ENCODE results near the gene CFAP100. TPM values are rescaled to one million over a fixed set of nuclear protein-coding genes. Genes with fewer than 3 reads are reported as not detected.

CFAP100 gene
- total RNA-seq, 1 donor from 2014 or later = not detected

DNA sequence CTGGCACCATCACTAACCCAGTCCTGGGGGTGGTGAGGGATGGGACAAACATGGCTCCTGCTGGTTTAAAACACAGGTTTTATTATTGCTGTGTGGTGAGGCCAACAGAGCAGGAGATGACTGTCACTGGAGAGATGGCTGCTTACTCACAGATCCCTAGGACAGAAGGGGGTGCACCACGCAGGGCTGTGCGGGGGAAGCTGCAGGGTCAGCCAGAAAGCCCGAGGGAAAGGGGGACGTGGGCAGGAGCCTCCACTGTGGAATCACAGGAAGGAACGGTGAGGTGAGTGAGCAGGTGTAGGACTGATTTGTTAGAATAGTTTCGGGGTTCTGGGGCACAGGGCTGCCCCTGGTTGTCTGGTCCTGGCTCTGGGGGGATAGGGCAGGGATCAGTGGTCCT is 7.5 kb downstream of the CFAP100 start:
- Mint-ChIP-seq H3K27ac (no peak overlapping the region), H3K9me3 (peaks cover 5% of the 10 kb centered on the region), H3K4me1 (no peaks in the 10 kb centered on the region), H3K36me3 (no peaks in the 10 kb centered on the region), H3K27me3 (ENCODE audit: low read depth) (peaks cover 7% of the 10 kb centered on the region), H3K4me3 (no peak overlapping the region)
- no peak for DNase-seq (ENCODE audit: low spot score in 2 of 2, unreplicated experiment in 2 of 2)
- TF ChIP-seq, protein P1, sequence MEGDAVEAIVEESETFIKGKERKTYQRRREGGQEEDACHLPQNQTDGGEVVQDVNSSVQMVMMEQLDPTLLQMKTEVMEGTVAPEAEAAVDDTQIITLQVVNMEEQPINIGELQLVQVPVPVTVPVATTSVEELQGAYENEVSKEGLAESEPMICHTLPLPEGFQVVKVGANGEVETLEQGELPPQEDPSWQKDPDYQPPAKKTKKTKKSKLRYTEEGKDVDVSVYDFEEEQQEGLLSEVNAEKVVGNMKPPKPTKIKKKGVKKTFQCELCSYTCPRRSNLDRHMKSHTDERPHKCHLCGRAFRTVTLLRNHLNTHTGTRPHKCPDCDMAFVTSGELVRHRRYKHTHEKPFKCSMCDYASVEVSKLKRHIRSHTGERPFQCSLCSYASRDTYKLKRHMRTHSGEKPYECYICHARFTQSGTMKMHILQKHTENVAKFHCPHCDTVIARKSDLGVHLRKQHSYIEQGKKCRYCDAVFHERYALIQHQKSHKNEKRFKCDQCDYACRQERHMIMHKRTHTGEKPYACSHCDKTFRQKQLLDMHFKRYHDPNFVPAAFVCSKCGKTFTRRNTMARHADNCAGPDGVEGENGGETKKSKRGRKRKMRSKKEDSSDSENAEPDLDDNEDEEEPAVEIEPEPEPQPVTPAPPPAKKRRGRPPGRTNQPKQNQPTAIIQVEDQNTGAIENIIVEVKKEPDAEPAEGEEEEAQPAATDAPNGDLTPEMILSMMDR (IDR thresholded peaks at IDR 0.05; ENCODE audit: unreplicated experiment) = no peak

DNA sequence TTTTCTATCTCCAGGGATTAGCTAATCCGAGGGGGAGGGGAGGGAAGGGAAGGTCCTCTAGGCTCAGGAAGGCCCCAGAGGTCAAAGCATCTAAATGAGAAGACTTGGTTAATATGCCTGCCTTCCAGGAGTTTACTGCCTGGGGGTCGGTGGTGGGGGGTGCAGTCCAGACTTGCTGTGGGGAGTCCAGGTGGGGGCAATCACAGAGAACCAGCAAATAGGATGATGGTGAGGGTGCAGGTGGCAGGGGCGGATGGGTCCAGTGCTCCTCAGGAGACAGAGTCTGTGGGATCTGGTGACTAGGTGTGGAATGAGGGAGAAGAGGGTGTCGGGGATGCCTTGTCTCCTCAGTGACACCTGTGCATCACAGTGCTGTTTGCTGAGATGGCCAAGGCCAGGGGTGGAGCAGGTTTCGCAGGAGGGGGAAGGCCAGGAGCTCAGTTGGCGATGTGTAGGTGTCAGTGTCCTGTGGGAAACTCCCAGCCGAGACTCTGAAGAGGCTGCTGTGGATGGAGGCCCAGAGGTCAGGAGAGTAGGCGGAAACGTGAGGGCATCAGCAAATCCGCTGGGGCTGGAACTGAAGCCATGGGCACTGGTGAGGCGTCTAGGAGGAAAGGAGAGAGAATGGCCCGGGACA is 8.1 kb downstream of the CFAP100 start:
- H3K4me1 Mint-ChIP-seq = no peaks in the 10 kb centered on the region
- H3K27me3 Mint-ChIP-seq (ENCODE audit: low read depth) = peaks cover 7% of the 10 kb centered on the region
- peaks cover 5% of the 10 kb centered on the region for H3K9me3 Mint-ChIP-seq
- H3K36me3 Mint-ChIP-seq = no peaks in the 10 kb centered on the region
- H3K27ac Mint-ChIP-seq = no peak overlapping the region
- no peak for DNase-seq (ENCODE audit: low spot score in 2 of 2, unreplicated experiment in 2 of 2)
- no peak overlapping the region for H3K4me3 Mint-ChIP-seq
- TF ChIP-seq, protein P1 (IDR thresholded peaks at IDR 0.05; ENCODE audit: unreplicated experiment) = no peak

DNA sequence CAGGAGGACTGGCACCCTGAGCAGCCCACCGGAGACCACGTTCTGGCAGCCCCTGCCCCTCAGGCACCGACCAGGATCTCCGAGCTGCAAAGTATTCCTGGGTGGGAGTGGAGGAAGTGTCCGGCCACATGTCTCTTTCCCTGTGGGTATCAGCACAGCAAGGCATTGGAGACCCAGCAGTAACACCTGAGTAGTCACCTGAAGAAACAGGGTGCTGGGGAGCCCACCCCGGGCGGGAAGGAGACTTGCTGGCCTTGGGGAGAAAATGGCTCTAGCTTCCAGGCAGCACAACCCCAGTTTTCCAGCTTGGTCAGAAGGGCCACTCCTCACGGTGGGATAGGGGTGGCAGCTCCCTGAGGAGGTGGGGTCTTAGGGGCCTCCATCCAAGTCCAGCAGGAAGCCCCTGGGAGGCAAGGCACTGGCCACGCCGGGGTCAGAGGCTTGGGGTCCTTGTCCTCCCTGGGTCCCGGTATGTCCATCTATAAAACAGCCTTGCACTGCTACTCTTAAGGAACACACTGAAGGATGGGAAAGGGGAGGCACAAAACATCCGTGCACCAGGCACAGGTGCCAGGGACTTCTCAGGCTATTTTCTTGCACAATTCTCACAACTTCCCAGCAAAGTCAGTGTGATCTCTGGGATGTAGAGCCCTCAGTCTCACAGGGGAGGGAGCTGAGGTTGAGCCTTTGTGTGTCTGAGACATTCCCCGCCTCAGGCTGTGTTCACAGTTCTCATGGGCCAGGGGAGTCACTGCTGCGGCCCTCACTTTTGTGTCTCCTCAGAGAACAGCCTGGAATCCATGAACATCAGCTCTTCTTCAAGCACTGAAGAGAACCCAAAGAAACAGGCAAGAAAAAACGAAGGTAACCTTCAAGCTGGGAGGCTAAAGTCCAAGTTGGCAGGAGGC is 11.9 kb downstream of the CFAP100 start:
- H3K27ac Mint-ChIP-seq = no peak overlapping the region
- peaks cover 30% of the 10 kb centered on the region for H3K27me3 Mint-ChIP-seq (ENCODE audit: low read depth)
- H3K9me3 Mint-ChIP-seq = no peaks in the 10 kb centered on the region
- H3K4me1 Mint-ChIP-seq = no peaks in the 10 kb centered on the region
- TF ChIP-seq, protein P1 (IDR thresholded peaks at IDR 0.05; ENCODE audit: unreplicated experiment) = no peak
- no peak for DNase-seq (ENCODE audit: low spot score in 2 of 2, unreplicated experiment in 2 of 2)
- no peaks in the 10 kb centered on the region for H3K36me3 Mint-ChIP-seq
- H3K4me3 Mint-ChIP-seq = no peak overlapping the region

DNA sequence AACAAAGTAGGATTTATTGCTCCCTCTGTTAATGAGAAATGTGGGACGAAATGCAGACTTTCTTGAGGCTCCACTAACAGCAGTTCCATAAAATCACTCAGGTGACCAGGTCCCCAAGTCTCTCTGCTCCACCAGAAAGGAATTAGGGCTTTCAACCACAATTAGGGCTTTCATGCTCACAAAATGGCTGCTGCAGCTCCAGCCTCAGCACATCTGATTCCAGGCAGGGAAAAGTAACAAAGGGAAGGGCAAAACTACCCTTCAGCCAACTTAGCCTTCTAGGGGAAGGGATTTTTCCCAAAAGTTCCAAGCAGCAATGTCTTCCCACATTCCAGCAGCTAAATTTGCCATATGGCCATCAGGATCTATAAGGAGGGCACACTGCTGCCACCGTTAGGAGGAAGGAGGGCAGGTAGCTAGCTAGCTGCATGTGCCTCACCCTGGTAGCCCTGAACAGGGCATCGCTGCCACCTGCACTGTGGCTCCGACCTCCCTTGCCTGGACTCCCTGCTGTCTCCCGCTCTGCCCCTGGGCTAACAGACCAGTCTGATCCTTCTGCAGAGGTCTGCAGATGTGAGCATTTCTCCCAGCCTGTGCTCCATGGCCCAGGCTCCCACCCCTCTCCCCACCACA is 12.8 kb downstream of the CFAP100 start:
- no peak for DNase-seq (ENCODE audit: low spot score in 2 of 2, unreplicated experiment in 2 of 2)
- no peak overlapping the region for H3K27ac Mint-ChIP-seq
- H3K36me3 Mint-ChIP-seq = no peaks in the 10 kb centered on the region
- H3K4me3 Mint-ChIP-seq = no peak overlapping the region
- H3K4me1 Mint-ChIP-seq = no peaks in the 10 kb centered on the region
- TF ChIP-seq, protein P1 (IDR thresholded peaks at IDR 0.05; ENCODE audit: unreplicated experiment) = no peak
- H3K27me3 Mint-ChIP-seq (ENCODE audit: low read depth) = peaks cover 35% of the 10 kb centered on the region
- no peaks in the 10 kb centered on the region for H3K9me3 Mint-ChIP-seq

DNA sequence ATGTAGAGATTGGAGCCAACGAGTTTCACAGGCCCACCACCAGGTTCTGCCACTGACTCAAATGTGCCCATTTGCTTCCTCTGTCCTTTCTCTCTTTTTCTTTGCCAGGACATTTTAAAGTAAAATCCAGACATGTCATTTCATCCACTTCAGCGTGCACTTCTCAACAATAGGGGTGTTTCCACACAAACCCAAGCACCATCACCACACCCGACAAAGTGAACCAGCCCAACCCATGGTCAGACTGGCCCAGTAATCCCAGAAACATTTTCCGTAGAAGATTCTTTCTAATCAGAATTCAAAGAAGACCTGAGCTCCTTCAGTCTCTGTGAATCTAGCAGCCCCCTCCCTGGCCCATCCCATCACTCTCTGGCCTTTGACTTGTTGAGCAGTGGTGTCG is 13.4 kb downstream of the CFAP100 start:
- Mint-ChIP-seq H3K27ac (no peak overlapping the region), H3K4me3 (no peak overlapping the region), H3K9me3 (no peaks in the 10 kb centered on the region), H3K4me1 (no peaks in the 10 kb centered on the region), H3K36me3 (no peaks in the 10 kb centered on the region), H3K27me3 (ENCODE audit: low read depth) (peaks cover 34% of the 10 kb centered on the region)
- DNase-seq (ENCODE audit: low spot score in 2 of 2, unreplicated experiment in 2 of 2) = no peak
- TF ChIP-seq, protein P1 (IDR thresholded peaks at IDR 0.05; ENCODE audit: unreplicated experiment) = no peak

All from mesothelial cell of epicardium (in vitro differentiated cells).